Astrocyte (in vitro differentiated cells and primary cell): ENCODE data around the gene INPP5K. TPM values are rescaled to one million over a fixed set of nuclear protein-coding genes. Genes with fewer than 3 reads are reported as not detected.

ENCODE experiments used
- DNase-seq: peaks from one replicate; pipeline ENCODE4 v3.0.0-alpha.2; 2010; ENCODE audit warnings: low read depth
- FAIRE-seq: peaks from 2 replicates; lab custom pipeline; 2011; peaks lifted over from hg19 to GRCh38; lab: Jason Lieb, UNC
- H2AFZ ChIP-seq: 2 replicates; pipeline ENCODE4 v1.6.0; 2012; ENCODE audit warnings: low read depth, low read length, inconsistent platforms
- H3K27ac ChIP-seq: 2 replicates; pipeline ENCODE4 v1.5.1; 2011; ENCODE audit warnings: low read depth, low read length, inconsistent platforms
- H3K27me3 ChIP-seq: 2 replicates; pipeline ENCODE4 v1.6.0; 2011; ENCODE audit warnings: low read length, inconsistent platforms; ENCODE audit not compliant: insufficient read depth
- H3K36me3 ChIP-seq: 2 replicates; pipeline ENCODE4 v1.5.1; 2011; ENCODE audit warnings: low read length, inconsistent platforms; ENCODE audit not compliant: insufficient read depth
- H3K4me1 ChIP-seq: 2 replicates; pipeline ENCODE4 v1.5.1; 2011; ENCODE audit warnings: low read length, inconsistent platforms; ENCODE audit not compliant: insufficient read depth
- H3K4me2 ChIP-seq: 2 replicates; pipeline ENCODE4 v1.6.0; 2012; ENCODE audit warnings: low read length, inconsistent platforms
- H3K4me3 ChIP-seq: 2 replicates; pipeline ENCODE4 v1.5.1; 2011; ENCODE audit warnings: low read depth, mild to moderate bottlenecking, low read length, inconsistent platforms; ENCODE audit not compliant: insufficient read depth
- H3K79me2 ChIP-seq: 2 replicates; pipeline ENCODE4 v1.6.0; 2012; ENCODE audit warnings: mild to moderate bottlenecking, low read length, inconsistent platforms; ENCODE audit not compliant: insufficient read depth
- H3K9ac ChIP-seq: 2 replicates; pipeline ENCODE4 v1.6.0; 2012; ENCODE audit warnings: mild to moderate bottlenecking, low read length, inconsistent platforms
- H3K9me3 ChIP-seq: 2 replicates; pipeline ENCODE4 v1.5.1; 2012; ENCODE audit warnings: low read depth, mild to moderate bottlenecking, low read length, inconsistent platforms; ENCODE audit not compliant: insufficient read depth
- H4K20me1 ChIP-seq: 2 replicates; pipeline ENCODE4 v1.6.0; 2012; ENCODE audit warnings: low read length, inconsistent platforms; ENCODE audit not compliant: insufficient read depth
- H3K27ac Mint-ChIP-seq: one replicate; pipeline ENCODE4 v1.8.0; 2021; ENCODE audit warnings: mild to moderate bottlenecking, mixed read lengths; ENCODE audit not compliant: unreplicated experiment
- H3K27me3 Mint-ChIP-seq: one replicate; pipeline ENCODE4 v1.8.0; 2021; ENCODE audit warnings: low read depth, mixed read lengths; ENCODE audit not compliant: unreplicated experiment
- H3K36me3 Mint-ChIP-seq: one replicate; pipeline ENCODE4 v1.8.0; 2021; ENCODE audit warnings: low read depth, mixed read lengths; ENCODE audit not compliant: unreplicated experiment
- H3K4me1 Mint-ChIP-seq: one replicate; pipeline ENCODE4 v1.8.0; 2021; ENCODE audit warnings: low read depth, mixed read lengths; ENCODE audit not compliant: unreplicated experiment
- H3K4me3 Mint-ChIP-seq: one replicate; pipeline ENCODE4 v1.8.0; 2021; ENCODE audit warnings: mild to moderate bottlenecking, moderate library complexity, mixed read lengths; ENCODE audit not compliant: unreplicated experiment
- H3K9me3 Mint-ChIP-seq: one replicate; pipeline ENCODE4 v1.8.0; 2021; ENCODE audit warnings: mild to moderate bottlenecking, mixed read lengths; ENCODE audit not compliant: unreplicated experiment
- CTCF ChIP-seq: IDR thresholded peaks from 2 replicates; pipeline ENCODE4 v1.5.1; 2011; ENCODE audit warnings: low read depth, mild to moderate bottlenecking, inconsistent platforms, low read length, moderate library complexity; ENCODE audit not compliant: insufficient read depth
- EZH2 ChIP-seq: IDR thresholded peaks from 2 replicates; pipeline ENCODE4 v1.6.1; 2012; ENCODE audit warnings: mild to moderate bottlenecking, low read length, inconsistent platforms; ENCODE audit not compliant: insufficient read depth
- total RNA-seq: library from RNA; stranded (reverse); gene quantifications from 2 replicates; pipeline ENCODE4 v1.2.1, GENCODE V29; 2021

INPP5K gene
- total RNA-seq, 1 donor from 2014 or later, result 26.7 TPM

GRCh38 chr17:1475321-1475854 is 41.0 kb downstream of the INPP5K start:
- FAIRE-seq, result no peak
- TF ChIP-seq EZH2, result no peak
- no peak for TF ChIP-seq CTCF
- no peak overlapping the region for H3K27ac Mint-ChIP-seq
- H3K79me2 ChIP-seq, result no peaks in the 10 kb centered on the region
- H3K27ac ChIP-seq, result no peak overlapping the region
- H3K27me3 ChIP-seq, result no peaks in the 10 kb centered on the region
- no peak overlapping the region for H3K4me3 Mint-ChIP-seq
- H3K9me3 ChIP-seq, result no peaks in the 10 kb centered on the region
- H4K20me1 ChIP-seq, result peaks cover 27% of the 10 kb centered on the region
- H3K27me3 Mint-ChIP-seq, result no peaks in the 10 kb centered on the region
- H3K4me3 ChIP-seq, result no peak overlapping the region
- no peak for DNase-seq
- H3K36me3 Mint-ChIP-seq, result peaks cover 18% of the 10 kb centered on the region
- no peaks in the 10 kb centered on the region for H3K4me1 ChIP-seq
- H3K4me2 ChIP-seq, result no peak overlapping the region
- no peak overlapping the region for H2AFZ ChIP-seq
- no peaks in the 10 kb centered on the region for H3K9me3 Mint-ChIP-seq
- H3K36me3 ChIP-seq, result peaks cover 12% of the 10 kb centered on the region
- no peak overlapping the region for H3K9ac ChIP-seq
- H3K4me1 Mint-ChIP-seq, result peaks cover 3% of the 10 kb centered on the region

GRCh38 chr17:1474402-1475189 is 41.8 kb downstream of the INPP5K start:
- no peak overlapping the region for H3K4me3 ChIP-seq
- no peaks in the 10 kb centered on the region for H3K9me3 ChIP-seq
- no peak overlapping the region for H3K4me3 Mint-ChIP-seq
- no peak overlapping the region for H3K27ac ChIP-seq
- no peak overlapping the region for H3K4me2 ChIP-seq
- H3K36me3 ChIP-seq, result peaks cover 11% of the 10 kb centered on the region
- no peak for TF ChIP-seq EZH2
- no peak for TF ChIP-seq CTCF
- no peak overlapping the region for H2AFZ ChIP-seq
- no peaks in the 10 kb centered on the region for H3K9me3 Mint-ChIP-seq
- H3K36me3 Mint-ChIP-seq, result peaks cover 19% of the 10 kb centered on the region
- peaks cover 3% of the 10 kb centered on the region for H3K4me1 Mint-ChIP-seq
- H3K27me3 Mint-ChIP-seq, result no peaks in the 10 kb centered on the region
- H4K20me1 ChIP-seq, result peaks cover 27% of the 10 kb centered on the region
- no peaks in the 10 kb centered on the region for H3K4me1 ChIP-seq
- no peak overlapping the region for H3K9ac ChIP-seq
- H3K79me2 ChIP-seq, result no peaks in the 10 kb centered on the region
- DNase-seq, result no peak
- no peak overlapping the region for H3K27ac Mint-ChIP-seq
- no peaks in the 10 kb centered on the region for H3K27me3 ChIP-seq
- no peak for FAIRE-seq

- peaks cover 14% of the 10 kb centered on the region for H3K36me3 ChIP-seq
- no peaks in the 10 kb centered on the region for H3K9me3 Mint-ChIP-seq
Measured at GRCh38 chr17:1473841-1474240, 42.6 kb downstream of the INPP5K start.

More at GRCh38 chr17:1473841-1474240, 42.6 kb downstream of the INPP5K start:
- H3K4me1 Mint-ChIP-seq, result peaks cover 3% of the 10 kb centered on the region
- Histone ChIP-seq H3K9me3 (no peaks in the 10 kb centered on the region), H2AFZ (no peak overlapping the region), H3K27me3 (no peaks in the 10 kb centered on the region), H3K4me1 (no peaks in the 10 kb centered on the region), H4K20me1 (peaks cover 32% of the 10 kb centered on the region), H3K79me2 (no peaks in the 10 kb centered on the region), H3K4me2 (no peak overlapping the region), H3K27ac (no peak overlapping the region), H3K4me3 (no peak overlapping the region), H3K9ac (no peak overlapping the region)
- no peak overlapping the region for H3K4me3 Mint-ChIP-seq
- H3K36me3 Mint-ChIP-seq, result peaks cover 20% of the 10 kb centered on the region
- FAIRE-seq, result no peak
- DNase-seq, result no peak
- TF ChIP-seq EZH2, result no peak
- no peak for TF ChIP-seq CTCF
- H3K27ac Mint-ChIP-seq, result peak overlapping the region; percentile 81
- H3K27me3 Mint-ChIP-seq, result no peaks in the 10 kb centered on the region
